ENCODE measurements around the gene FBXO33.

- no peak for TF ChIP-seq CTCF (IDR thresholded peaks at IDR 0.05)
- TF ChIP-seq REST (IDR thresholded peaks at IDR 0.05; ENCODE audit: insufficient read depth in 1 of 2, low read depth in 2 of 2, low read length in 1 of 2) = no peak
Measured at GRCh38 chr14:39395555-39396254, 36.5 kb downstream of the FBXO33 start.
